OCI-LY3 (cell line): Measurements from ENCODE around the gene TMPRSS11B.

Experiments used
- EZH2phosphoT487 ChIP-seq: fragments of 200-600 bp; shearing (Covaris generic); IDR thresholded peaks from 2 replicates; pipeline ENCODE4 v1.6.1; 2018; ENCODE audit warnings: antibody characterized with exemption, mixed run types, low read depth
- TF ChIP-seq, protein P1 (sequence below): fragments of 200-600, 300-600 bp; sonication (generic); IDR thresholded peaks from 2 replicates; pipeline ENCODE4 v1.5.1; 2014; ENCODE audit warnings: antibody characterized with exemption, low read length, low read depth

- TF ChIP-seq, protein P1, sequence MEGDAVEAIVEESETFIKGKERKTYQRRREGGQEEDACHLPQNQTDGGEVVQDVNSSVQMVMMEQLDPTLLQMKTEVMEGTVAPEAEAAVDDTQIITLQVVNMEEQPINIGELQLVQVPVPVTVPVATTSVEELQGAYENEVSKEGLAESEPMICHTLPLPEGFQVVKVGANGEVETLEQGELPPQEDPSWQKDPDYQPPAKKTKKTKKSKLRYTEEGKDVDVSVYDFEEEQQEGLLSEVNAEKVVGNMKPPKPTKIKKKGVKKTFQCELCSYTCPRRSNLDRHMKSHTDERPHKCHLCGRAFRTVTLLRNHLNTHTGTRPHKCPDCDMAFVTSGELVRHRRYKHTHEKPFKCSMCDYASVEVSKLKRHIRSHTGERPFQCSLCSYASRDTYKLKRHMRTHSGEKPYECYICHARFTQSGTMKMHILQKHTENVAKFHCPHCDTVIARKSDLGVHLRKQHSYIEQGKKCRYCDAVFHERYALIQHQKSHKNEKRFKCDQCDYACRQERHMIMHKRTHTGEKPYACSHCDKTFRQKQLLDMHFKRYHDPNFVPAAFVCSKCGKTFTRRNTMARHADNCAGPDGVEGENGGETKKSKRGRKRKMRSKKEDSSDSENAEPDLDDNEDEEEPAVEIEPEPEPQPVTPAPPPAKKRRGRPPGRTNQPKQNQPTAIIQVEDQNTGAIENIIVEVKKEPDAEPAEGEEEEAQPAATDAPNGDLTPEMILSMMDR: no peak
- no peak for TF ChIP-seq EZH2phosphoT487
Measured at GRCh38 chr4:68176904-68177303, 68.6 kb downstream of the TMPRSS11B start.
